HL-60 (cell line): ENCODE data around the gene FGF4.

Experiments used
- REST ChIP-seq: IDR thresholded peaks from 2 replicates; pipeline ENCODE4 v1.6.1; 2012; ENCODE audit warnings: low read depth; ENCODE audit not compliant: insufficient replicate concordance
- SPI1 ChIP-seq: IDR thresholded peaks from 2 replicates; pipeline ENCODE4 v1.6.1; 2012; ENCODE audit warnings: low read depth, mild to moderate bottlenecking, borderline replicate concordance
- TF ChIP-seq, protein P1 (sequence below): IDR thresholded peaks from one replicate; pipeline ENCODE4 v1.5.1; 2011; ENCODE audit warnings: low read length, control low read depth, inconsistent platforms; ENCODE audit not compliant: insufficient read depth

DNA sequence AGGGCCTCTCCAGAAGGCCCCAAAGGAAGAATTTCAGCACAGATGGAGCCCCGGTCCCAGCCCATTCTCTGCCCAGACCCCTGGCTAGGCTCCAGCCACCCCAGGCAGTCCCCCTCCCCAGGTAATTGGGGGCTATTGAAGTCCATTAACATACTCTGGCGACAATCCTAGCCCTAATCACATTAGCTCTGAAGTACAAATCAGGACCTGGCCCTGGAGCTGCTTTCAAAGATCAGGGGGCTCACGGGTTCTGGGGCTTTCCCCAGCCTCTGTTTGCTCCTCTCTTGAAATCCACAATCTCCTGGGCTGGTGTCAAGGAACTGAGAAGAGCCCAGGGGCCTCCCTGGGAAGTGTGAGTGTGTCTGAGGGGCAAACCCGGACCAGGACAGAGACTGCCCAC lies 22.3 kb downstream of the FGF4 start:
- TF ChIP-seq, protein P1, sequence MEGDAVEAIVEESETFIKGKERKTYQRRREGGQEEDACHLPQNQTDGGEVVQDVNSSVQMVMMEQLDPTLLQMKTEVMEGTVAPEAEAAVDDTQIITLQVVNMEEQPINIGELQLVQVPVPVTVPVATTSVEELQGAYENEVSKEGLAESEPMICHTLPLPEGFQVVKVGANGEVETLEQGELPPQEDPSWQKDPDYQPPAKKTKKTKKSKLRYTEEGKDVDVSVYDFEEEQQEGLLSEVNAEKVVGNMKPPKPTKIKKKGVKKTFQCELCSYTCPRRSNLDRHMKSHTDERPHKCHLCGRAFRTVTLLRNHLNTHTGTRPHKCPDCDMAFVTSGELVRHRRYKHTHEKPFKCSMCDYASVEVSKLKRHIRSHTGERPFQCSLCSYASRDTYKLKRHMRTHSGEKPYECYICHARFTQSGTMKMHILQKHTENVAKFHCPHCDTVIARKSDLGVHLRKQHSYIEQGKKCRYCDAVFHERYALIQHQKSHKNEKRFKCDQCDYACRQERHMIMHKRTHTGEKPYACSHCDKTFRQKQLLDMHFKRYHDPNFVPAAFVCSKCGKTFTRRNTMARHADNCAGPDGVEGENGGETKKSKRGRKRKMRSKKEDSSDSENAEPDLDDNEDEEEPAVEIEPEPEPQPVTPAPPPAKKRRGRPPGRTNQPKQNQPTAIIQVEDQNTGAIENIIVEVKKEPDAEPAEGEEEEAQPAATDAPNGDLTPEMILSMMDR, result no peak
- TF ChIP-seq REST (no peak), SPI1 (no peak)
